Caco-2 (cell line): ENCODE results near the gene ADAMTS13. TPM values are rescaled to one million over a fixed set of nuclear protein-coding genes. Genes with fewer than 3 reads are reported as not detected.

Experiments
- BruUV-seq: library from RNA; stranded (reverse); fragments of 400-500 nt; replicated peaks from 2 replicates; lab custom pipeline; 2021; lab: Mats Ljungman, UMichigan
- CTCF ChIA-PET: fragments of 300-600 bp; sonication (Branson Sonifier 250); formaldehyde crosslinking; loops from one replicate; lab custom pipeline; 2022; ENCODE audit warnings: antibody characterized with exemption; lab: Charles Lee
- POLR2A ChIA-PET: fragments of 300-600 bp; sonication (Branson Sonifier 250); formaldehyde crosslinking; loops from one replicate; lab custom pipeline; 2022; ENCODE audit warnings: antibody characterized with exemption; lab: Charles Lee
- DNase-seq, 2 experiments: peaks; one replicate each; pipeline versions ENCODE4 v3.0.0 to v3.0.0-alpha.2; 2020 to 2022
- H3K27me3 ChIP-seq: replicated peaks from 2 replicates; pipeline ENCODE4 v1.6.0; 2011; ENCODE audit warnings: low read length; ENCODE audit not compliant: control insufficient read depth, insufficient read depth
- H3K36me3 ChIP-seq: 2 replicates; pipeline ENCODE4 v1.5.1; 2011; ENCODE audit warnings: low read length; ENCODE audit not compliant: control insufficient read depth, insufficient read depth
- H3K4me1 ChIP-seq: fragments of 250-450 bp; sonication (Bioruptor Pico); 2 replicates; pipeline ENCODE4 v1.5.1; 2020; ENCODE audit warnings: mild to moderate bottlenecking
- H3K4me3 ChIP-seq: 2 replicates; pipeline ENCODE4 v1.5.1; 2011; ENCODE audit warnings: low read depth, mild to moderate bottlenecking, control low read depth, low read length
- H3K9me3 ChIP-seq: fragments of 250-450 bp; sonication (Bioruptor Pico); 2 replicates; pipeline ENCODE4 v1.5.1; 2020; ENCODE audit warnings: mild to moderate bottlenecking, moderate library complexity
- H3K27ac Mint-ChIP-seq: one replicate; pipeline ENCODE4 v1.8.0; 2022; ENCODE audit warnings: mixed read lengths; ENCODE audit not compliant: unreplicated experiment
- H3K27me3 Mint-ChIP-seq: one replicate; pipeline ENCODE4 v1.8.0; 2022; ENCODE audit warnings: mixed read lengths; ENCODE audit not compliant: insufficient read depth, unreplicated experiment
- H3K36me3 Mint-ChIP-seq: one replicate; pipeline ENCODE4 v1.8.0; 2022; ENCODE audit warnings: mild to moderate bottlenecking, mixed read lengths; ENCODE audit not compliant: insufficient read depth, unreplicated experiment
- H3K4me1 Mint-ChIP-seq: one replicate; pipeline ENCODE4 v1.8.0; 2022; ENCODE audit warnings: low read depth, mixed read lengths; ENCODE audit not compliant: unreplicated experiment
- H3K4me3 Mint-ChIP-seq: one replicate; pipeline ENCODE4 v1.8.0; 2022; ENCODE audit warnings: mild to moderate bottlenecking, moderate library complexity, mixed read lengths; ENCODE audit not compliant: unreplicated experiment
- H3K9me3 Mint-ChIP-seq: one replicate; pipeline ENCODE4 v1.8.0; 2022; ENCODE audit warnings: mixed read lengths; ENCODE audit not compliant: unreplicated experiment
- intact Hi-C: fragments of 100-400 bp; cut with micrococcal nuclease; formaldehyde crosslinking; loops from one replicate; pipeline ENCODE4 v1.10.0; 2022; ENCODE audit not compliant: unreplicated experiment
- total RNA-seq: library from RNA; stranded (reverse); gene quantifications from 2 replicates; pipeline ENCODE4 v1.2.3, GENCODE V29; 2022
- TF ChIP-seq, protein P1 (sequence below), 2 experiments: fragments of 200-600 bp in 1 of 2; IDR thresholded peaks; 1 replicate in 1 of 2; 2 replicates in 1 of 2; pipeline versions ENCODE4 v1.5.1 to v1.8.0; 2011 to 2022; ENCODE audit warnings: antibody characterized with exemption in 1 of 2, control low read depth in 1 of 2, inconsistent platforms in 1 of 2, low read depth in 1 of 2, low read length in 1 of 2, mild to moderate bottlenecking in 1 of 2, moderate library complexity in 1 of 2; ENCODE audit not compliant: insufficient read depth in 1 of 2, severe bottlenecking in 1 of 2, unreplicated experiment in 1 of 2

The ADAMTS13 gene
- total RNA-seq, 1 experiment from 2014 or later, result 6.2 TPM

DNA sequence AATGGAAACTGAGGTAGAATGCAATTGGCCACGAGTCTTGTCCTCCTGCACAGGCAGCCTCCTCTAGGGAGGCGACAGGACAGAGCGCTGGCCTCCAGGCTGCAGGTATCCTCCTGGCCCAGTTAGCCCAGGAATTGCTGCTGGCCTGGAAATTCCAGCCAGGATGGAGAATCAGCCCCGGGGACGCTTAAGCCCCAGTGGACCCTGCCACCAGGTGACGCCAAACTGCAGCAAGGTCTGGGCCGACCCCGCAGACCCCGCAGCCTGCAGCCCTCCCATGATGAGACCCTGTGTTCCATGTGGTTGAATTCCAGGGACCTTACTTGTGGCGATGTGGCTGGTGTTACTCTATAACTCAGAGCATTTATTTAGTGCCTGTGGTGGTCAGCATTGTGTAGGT, 44.9 kb downstream of the ADAMTS13 start:
- BruUV-seq, result no TSS peak
- Histone ChIP-seq H3K4me1 (no peaks in the 10 kb centered on the region), H3K27me3 (no peaks in the 10 kb centered on the region), H3K9me3 (no peaks in the 10 kb centered on the region), H3K36me3 (no peaks in the 10 kb centered on the region; the same call in 1 of the 2 replicates), H3K4me3 (no peak overlapping the region)
- Mint-ChIP-seq H3K36me3 (peaks cover 25% of the 10 kb centered on the region), H3K9me3 (no peaks in the 10 kb centered on the region), H3K4me3 (no peak overlapping the region), H3K27me3 (no peaks in the 10 kb centered on the region), H3K27ac (no peak overlapping the region), H3K4me1 (no peaks in the 10 kb centered on the region)
- ChIA-PET CTCF (no interaction called here), POLR2A (no interaction called here)
- TF ChIP-seq, protein P1, sequence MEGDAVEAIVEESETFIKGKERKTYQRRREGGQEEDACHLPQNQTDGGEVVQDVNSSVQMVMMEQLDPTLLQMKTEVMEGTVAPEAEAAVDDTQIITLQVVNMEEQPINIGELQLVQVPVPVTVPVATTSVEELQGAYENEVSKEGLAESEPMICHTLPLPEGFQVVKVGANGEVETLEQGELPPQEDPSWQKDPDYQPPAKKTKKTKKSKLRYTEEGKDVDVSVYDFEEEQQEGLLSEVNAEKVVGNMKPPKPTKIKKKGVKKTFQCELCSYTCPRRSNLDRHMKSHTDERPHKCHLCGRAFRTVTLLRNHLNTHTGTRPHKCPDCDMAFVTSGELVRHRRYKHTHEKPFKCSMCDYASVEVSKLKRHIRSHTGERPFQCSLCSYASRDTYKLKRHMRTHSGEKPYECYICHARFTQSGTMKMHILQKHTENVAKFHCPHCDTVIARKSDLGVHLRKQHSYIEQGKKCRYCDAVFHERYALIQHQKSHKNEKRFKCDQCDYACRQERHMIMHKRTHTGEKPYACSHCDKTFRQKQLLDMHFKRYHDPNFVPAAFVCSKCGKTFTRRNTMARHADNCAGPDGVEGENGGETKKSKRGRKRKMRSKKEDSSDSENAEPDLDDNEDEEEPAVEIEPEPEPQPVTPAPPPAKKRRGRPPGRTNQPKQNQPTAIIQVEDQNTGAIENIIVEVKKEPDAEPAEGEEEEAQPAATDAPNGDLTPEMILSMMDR (IDR thresholded peaks at IDR 0.05; ENCODE audit: insufficient read depth in 1 of 2, low read depth in 1 of 2, low read length in 1 of 2, severe bottlenecking in 1 of 2, unreplicated experiment in 1 of 2), result no peak
- intact Hi-C loops, result no loop called here
- DNase-seq, result no peak

DNA sequence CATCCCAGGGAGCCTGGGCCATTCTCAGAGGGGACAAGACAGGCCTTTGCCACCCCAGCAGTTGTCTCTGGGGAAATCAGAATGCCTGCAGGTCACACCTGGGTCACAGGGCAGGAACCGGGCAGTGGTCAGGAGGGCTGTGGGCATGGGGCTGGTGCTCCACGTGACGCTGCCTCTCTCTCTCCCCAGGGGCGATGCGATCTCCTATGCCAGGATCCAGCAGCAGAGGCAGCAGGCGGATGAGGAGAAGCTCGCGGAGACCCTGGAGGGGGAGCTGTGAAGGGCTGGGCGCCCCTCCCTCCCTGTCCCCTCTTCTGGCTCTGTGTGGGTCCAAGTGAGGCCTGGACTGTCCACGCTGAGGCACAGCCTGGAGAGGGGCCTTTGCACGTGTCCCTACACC, 46.2 kb downstream of the ADAMTS13 start:
- peaks cover 25% of the 10 kb centered on the region for H3K36me3 Mint-ChIP-seq
- H3K4me1 Mint-ChIP-seq, result no peaks in the 10 kb centered on the region
- no peaks in the 10 kb centered on the region for H3K27me3 Mint-ChIP-seq
- H3K27ac Mint-ChIP-seq, result no peak overlapping the region
- intact Hi-C loops, result no loop called here
- TF ChIP-seq, protein P1 (IDR thresholded peaks at IDR 0.05; ENCODE audit: insufficient read depth in 1 of 2, low read depth in 1 of 2, low read length in 1 of 2, severe bottlenecking in 1 of 2, unreplicated experiment in 1 of 2), result no peak
- H3K4me3 Mint-ChIP-seq, result no peak overlapping the region
- H3K4me3 ChIP-seq, result no peak overlapping the region
- no peaks in the 10 kb centered on the region for H3K4me1 ChIP-seq
- H3K9me3 ChIP-seq, result no peaks in the 10 kb centered on the region
- ChIA-PET POLR2A (no interaction called here), CTCF (no interaction called here)
- no peaks in the 10 kb centered on the region for H3K9me3 Mint-ChIP-seq
- BruUV-seq, result no TSS peak
- DNase-seq, result no peak
- no peaks in the 10 kb centered on the region for H3K36me3 ChIP-seq
- H3K27me3 ChIP-seq, result no peaks in the 10 kb centered on the region

DNA sequence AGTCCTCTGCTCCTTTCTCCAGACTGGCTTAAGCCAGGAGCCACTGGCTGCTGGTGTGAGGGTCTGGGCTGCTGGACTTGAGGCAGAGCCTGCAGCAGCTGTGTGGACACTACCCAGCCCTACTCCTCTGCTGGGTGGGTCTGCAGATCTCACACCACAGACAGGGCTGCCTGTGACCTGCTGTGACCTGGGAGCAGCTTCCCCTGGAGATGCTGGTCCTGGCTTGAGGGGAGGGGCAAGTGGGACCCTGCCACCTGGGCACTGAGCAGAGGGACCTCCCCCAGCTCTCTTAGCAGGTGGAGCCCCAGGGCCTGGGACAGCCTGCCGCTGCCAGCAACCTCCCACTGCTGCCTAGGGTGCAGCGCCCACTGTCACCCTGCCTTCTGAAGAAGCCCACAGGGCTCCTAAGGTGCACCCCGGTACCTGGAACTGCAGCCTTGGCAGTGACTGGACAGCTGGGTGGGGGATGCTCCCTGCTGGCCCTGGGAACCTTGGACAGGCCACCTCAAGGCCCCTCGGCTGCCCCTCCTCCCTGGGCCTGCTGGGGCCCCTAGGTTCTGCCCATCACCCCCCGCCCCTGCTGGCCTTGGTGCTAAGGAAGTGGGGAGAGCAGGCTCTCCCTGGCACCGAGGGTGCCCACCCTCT, 46.7 kb downstream of the ADAMTS13 start:
- Mint-ChIP-seq H3K4me1 (no peaks in the 10 kb centered on the region), H3K27ac (no peak overlapping the region), H3K4me3 (no peak overlapping the region), H3K27me3 (no peaks in the 10 kb centered on the region), H3K36me3 (peaks cover 20% of the 10 kb centered on the region), H3K9me3 (no peaks in the 10 kb centered on the region)
- H3K27me3 ChIP-seq, result no peaks in the 10 kb centered on the region
- no peaks in the 10 kb centered on the region for H3K9me3 ChIP-seq
- TF ChIP-seq, protein P1 (IDR thresholded peaks at IDR 0.05; ENCODE audit: insufficient read depth in 1 of 2, low read depth in 1 of 2, low read length in 1 of 2, severe bottlenecking in 1 of 2, unreplicated experiment in 1 of 2), result no peak
- ChIA-PET POLR2A (no interaction called here), CTCF (no interaction called here)
- H3K4me3 ChIP-seq, result no peak overlapping the region
- intact Hi-C loops, result no loop called here
- H3K4me1 ChIP-seq, result no peaks in the 10 kb centered on the region
- no peaks in the 10 kb centered on the region for H3K36me3 ChIP-seq
- no peak for DNase-seq
- BruUV-seq, result no TSS peak
